H7 (cell line): ENCODE data around the gene GPD1. TPM values are rescaled to one million over a fixed set of nuclear protein-coding genes. Genes with fewer than 3 reads are reported as not detected.

ENCODE experiments used
- DNase-seq: peaks from one replicate; pipeline ENCODE4 v3.0.0; 2012
- H3K27me3 ChIP-seq: 2 replicates; pipeline ENCODE4 v1.6.0; 2011; ENCODE audit warnings: mild to moderate bottlenecking, low read length; ENCODE audit not compliant: control insufficient read depth, insufficient read depth
- H3K36me3 ChIP-seq: replicated peaks from 2 replicates; pipeline ENCODE4 v1.5.1; 2011; ENCODE audit warnings: low read length; ENCODE audit not compliant: control insufficient read depth, insufficient read depth
- H3K4me3 ChIP-seq: 2 replicates; pipeline ENCODE4 v1.5.1; 2011; ENCODE audit warnings: low read depth, mild to moderate bottlenecking, control low read depth, low read length, moderate library complexity; ENCODE audit not compliant: insufficient read depth
- total RNA-seq: library from RNA; depleted of rRNA; stranded (reverse); fragments of >200 nt; shearing (Covaris generic); gene quantifications from 2 replicates; pipeline ENCODE4 v1.2.3, GENCODE V29; 2014

Gene GPD1
- total RNA-seq, 1 experiment from 2014 or later = not detected

GRCh38 chr12:50102131-50102531, 1.7 kb upstream of the GPD1 start:
- no peak for DNase-seq
- Histone ChIP-seq H3K27me3 (no peaks in the 10 kb centered on the region), H3K4me3 (no peak overlapping the region), H3K36me3 (peaks cover 22% of the 10 kb centered on the region)

DNA sequence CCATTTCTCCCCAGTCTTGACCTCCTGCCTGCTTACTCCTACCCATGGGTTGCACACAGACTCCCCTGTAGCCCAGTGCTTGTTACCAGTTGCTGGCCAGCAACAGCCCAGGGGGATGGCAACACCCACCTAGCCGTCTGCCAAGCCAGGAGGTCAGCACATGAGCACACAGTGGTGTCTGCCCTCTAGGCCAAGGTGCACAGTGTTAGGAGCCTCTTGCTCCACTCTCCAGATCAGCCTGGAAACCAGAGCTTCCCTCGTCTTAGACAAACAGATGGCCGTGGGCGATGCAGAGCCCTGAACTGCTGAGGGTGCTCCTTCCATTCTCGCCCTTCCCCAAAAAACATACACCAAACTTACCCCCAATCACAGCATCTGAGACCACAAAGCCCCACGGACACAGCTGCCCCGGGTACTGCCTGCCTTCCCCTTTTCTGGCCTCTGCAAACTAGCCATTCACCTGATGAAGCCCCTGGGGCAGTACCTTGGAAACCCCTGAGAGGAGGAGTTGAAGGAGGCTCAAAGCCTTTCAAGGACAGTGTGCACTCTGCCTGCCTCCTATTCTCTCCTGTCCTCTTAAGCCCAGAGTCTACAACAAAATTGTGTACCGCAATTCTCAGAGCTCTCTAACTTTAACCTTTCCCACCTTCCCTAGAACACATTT, 1.0 kb upstream of the GPD1 start:
- H3K4me3 ChIP-seq = no peak overlapping the region
- H3K36me3 ChIP-seq = peaks cover 21% of the 10 kb centered on the region
- DNase-seq = no peak
- H3K27me3 ChIP-seq = no peaks in the 10 kb centered on the region

DNA sequence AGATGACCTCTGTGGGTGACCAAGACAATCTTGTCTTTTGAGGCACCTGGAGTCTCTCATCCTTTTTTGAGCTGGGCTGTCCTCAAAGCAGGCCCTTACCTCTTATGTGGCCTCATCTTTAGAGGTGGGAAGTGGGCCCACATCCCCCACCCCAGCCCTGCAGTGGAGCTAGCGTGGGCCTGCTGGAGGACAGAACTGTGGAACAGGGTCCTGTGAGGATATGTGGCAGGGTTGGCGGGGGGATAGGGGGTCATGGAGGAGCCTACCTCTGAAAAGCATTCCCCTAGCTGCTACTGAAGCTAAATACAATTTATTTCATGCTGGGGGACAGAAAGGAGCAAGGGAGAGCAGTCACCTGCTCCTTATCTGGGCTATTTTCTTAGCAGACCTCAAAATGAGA, 457 bp upstream of the GPD1 start:
- DNase-seq = no peak
- Histone ChIP-seq H3K27me3 (no peaks in the 10 kb centered on the region), H3K4me3 (no peak overlapping the region), H3K36me3 (peaks cover 16% of the 10 kb centered on the region)

DNA sequence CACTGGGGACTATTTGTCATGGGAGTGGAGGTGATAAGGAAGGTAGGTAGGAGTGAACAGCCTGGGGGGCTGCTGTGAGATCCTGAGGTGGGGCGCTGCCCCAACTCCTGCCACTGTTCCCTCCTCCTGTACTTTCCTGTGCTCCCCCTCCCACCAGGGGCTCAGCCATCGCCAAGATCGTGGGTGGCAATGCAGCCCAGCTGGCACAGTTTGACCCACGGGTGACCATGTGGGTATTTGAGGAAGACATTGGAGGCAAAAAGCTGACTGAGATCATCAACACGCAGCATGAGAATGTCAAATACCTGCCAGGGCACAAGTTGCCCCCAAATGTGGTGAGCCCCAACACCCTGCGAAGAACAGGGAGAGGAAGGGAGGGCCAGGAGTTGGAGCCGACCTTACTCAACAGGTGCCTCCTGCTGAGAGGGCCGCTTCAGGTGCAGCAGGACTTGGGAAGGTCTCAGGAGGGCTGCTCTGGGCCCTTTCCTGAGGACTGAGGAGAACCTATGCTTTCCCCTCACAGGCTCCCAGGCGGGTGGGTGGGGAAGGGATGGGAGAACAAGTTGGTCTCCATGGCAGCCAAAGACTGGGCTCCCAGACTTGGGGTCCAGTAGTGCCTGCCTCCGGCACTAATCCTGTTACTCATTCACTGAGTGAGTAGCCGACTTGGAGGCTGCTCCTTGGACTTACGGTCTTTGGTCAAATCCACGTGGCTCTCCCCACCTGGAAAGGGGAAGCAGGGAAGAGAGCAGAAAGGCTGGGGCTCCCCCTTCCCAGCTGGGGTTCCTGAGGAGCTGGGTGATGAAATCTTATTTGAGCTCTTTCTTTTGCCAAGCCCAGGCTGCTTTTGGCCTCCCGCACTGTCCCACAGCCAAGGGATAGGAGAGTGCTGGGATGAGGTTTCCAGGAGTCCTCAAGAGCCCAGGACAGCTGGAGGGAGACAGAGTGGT, 884 bp downstream of the GPD1 start:
- Histone ChIP-seq H3K27me3 (no peaks in the 10 kb centered on the region), H3K4me3 (no peak overlapping the region), H3K36me3 (peaks cover 4% of the 10 kb centered on the region)
- DNase-seq = no peak

GRCh38 chr12:50105913-50106450, 2.2 kb downstream of the GPD1 start:
- no peaks in the 10 kb centered on the region for H3K36me3 ChIP-seq
- DNase-seq = no peak
- H3K27me3 ChIP-seq = no peaks in the 10 kb centered on the region
- H3K4me3 ChIP-seq = no peak overlapping the region

DNA sequence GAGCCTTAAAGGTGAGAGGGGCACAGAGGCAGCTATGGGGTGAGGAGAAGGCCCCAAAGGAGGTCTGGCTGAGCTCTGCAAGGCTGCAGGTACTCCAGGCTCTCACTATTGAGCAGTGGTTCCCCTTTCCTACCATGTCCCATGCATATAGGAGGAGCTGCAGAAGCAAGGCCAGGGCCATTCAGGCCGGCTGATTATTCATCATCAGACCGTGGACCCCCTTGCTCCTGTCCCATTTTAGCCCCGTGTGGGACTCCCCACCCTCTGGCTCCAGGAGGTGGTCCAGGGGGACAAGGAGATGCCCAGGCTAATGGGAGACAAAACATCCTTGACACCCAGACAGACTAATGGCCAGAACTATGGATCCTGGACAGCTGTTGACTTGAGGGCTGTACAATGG, 3.1 kb downstream of the GPD1 start:
- DNase-seq = no peak
- Histone ChIP-seq H3K36me3 (no peaks in the 10 kb centered on the region), H3K4me3 (no peak overlapping the region), H3K27me3 (no peaks in the 10 kb centered on the region)

DNA sequence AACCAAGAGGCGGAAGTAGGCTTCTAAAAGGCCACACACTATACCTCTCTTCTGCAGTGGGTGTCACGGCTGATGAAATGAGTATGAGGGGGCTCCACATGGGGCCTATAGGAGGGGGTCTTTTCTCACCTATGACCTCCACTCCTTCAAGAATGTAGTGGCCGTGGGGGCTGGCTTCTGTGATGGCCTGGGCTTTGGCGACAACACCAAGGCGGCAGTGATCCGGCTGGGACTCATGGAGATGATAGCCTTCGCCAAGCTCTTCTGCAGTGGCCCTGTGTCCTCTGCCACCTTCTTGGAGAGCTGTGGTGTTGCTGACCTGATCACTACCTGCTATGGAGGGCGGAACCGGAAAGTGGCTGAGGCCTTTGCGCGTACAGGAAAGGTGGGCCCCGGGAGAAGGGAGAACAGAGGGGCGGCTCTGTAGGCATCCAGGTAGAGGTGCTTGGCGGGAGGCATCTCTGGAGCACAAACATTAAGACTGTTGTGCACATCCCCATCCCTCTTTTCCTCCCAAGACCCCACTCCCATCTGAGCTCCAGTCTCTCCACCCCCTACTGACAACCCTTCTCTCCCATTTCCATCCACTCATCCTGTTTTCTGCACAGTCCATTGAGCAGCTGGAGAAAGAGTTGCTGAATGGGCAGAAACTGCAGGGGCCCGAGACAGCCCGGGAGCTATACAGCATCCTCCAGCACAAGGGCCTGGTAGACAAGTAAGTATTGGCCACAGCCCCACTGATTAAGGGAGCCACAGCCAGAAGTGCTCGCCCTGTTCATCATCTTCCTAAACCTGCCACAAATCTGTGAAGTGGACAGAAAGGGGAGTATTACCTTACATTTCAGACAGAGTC, 3.8 kb downstream of the GPD1 start:
- DNase-seq = no peak
- no peak overlapping the region for H3K4me3 ChIP-seq
- no peaks in the 10 kb centered on the region for H3K27me3 ChIP-seq
- no peaks in the 10 kb centered on the region for H3K36me3 ChIP-seq

GRCh38 chr12:50109319-50109718, 5.5 kb downstream of the GPD1 start:
- DNase-seq = no peak
- no peaks in the 10 kb centered on the region for H3K36me3 ChIP-seq
- H3K27me3 ChIP-seq = no peaks in the 10 kb centered on the region
- H3K4me3 ChIP-seq = no peak overlapping the region

GRCh38 chr12:50110127-50110761, 6.4 kb downstream of the GPD1 start:
- H3K27me3 ChIP-seq = no peaks in the 10 kb centered on the region
- H3K36me3 ChIP-seq = no peaks in the 10 kb centered on the region
- H3K4me3 ChIP-seq = no peak overlapping the region
- DNase-seq = peak; percentile 52

- DNase-seq = peak; percentile 71
- Histone ChIP-seq H3K36me3 (no peaks in the 10 kb centered on the region), H3K27me3 (no peaks in the 10 kb centered on the region), H3K4me3 (peak overlapping the region; percentile 43)
Observed at GRCh38 chr12:50110762-50111351, 7.0 kb downstream of the GPD1 start.

DNA sequence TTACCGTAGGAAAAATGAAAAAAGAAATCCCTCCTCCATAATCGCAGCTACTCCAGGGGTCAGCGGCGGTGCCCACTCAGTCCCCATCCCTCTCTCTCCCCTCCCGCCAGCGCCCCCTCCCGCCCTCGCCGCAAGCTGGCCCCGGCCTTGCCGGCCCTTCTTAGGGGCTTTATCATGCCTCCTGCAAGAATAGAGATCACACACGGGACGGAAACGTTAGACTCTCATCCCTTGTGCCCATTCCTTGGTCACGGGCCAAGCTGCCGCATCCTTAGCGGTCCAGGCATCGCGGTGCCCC, 7.5 kb downstream of the GPD1 start:
- H3K4me3 ChIP-seq = peak overlapping the region; percentile 43
- DNase-seq = no peak
- no peaks in the 10 kb centered on the region for H3K27me3 ChIP-seq
- H3K36me3 ChIP-seq = no peaks in the 10 kb centered on the region

- H3K27me3 ChIP-seq = no peaks in the 10 kb centered on the region
- peak; percentile 97 for DNase-seq
- H3K4me3 ChIP-seq = peak within 1 kb of the TSS; percentile 99
- H3K36me3 ChIP-seq = no peaks in the 10 kb centered on the region
Observed at GRCh38 chr12:50111693-50112455, 8.1 kb downstream of the GPD1 start, which contains the start of gene COX14. Gene COX14, plus strand, starts transcription at chr12:50112236. Its CDS starts 7,808 bp downstream, at chr12:50120044.
